Neural crest cell (in vitro differentiated cells): ENCODE data around the gene PURA. TPM values are rescaled to one million over a fixed set of nuclear protein-coding genes. Genes with fewer than 3 reads are reported as not detected.

Source experiments
- DNase-seq: peaks from one replicate; pipeline ENCODE4 v3.0.0; 2021; ENCODE audit warnings: low read depth, mixed read lengths, low spot score
- H3K27ac Mint-ChIP-seq: one replicate; pipeline ENCODE4 v1.8.0; 2021; ENCODE audit warnings: mild to moderate bottlenecking, mixed read lengths; ENCODE audit not compliant: unreplicated experiment
- H3K27me3 Mint-ChIP-seq: 2 replicates; pipeline ENCODE4 v1.8.0; 2021; ENCODE audit warnings: low read depth, mild to moderate bottlenecking, mixed read lengths
- H3K36me3 Mint-ChIP-seq: 2 replicates; pipeline ENCODE4 v1.8.0; 2021; ENCODE audit warnings: low read depth, mild to moderate bottlenecking, mixed read lengths
- H3K4me1 Mint-ChIP-seq: 2 replicates; pipeline ENCODE4 v1.8.0; 2021; ENCODE audit warnings: mixed read lengths
- H3K4me3 Mint-ChIP-seq: one replicate; pipeline ENCODE4 v1.8.0; 2021; ENCODE audit warnings: mild to moderate bottlenecking, mixed read lengths
- H3K9me3 Mint-ChIP-seq: 2 replicates; pipeline ENCODE4 v1.8.0; 2021; ENCODE audit warnings: mixed read lengths
- long read RNA-seq: library from polyadenylated mRNA; unstranded; transcript quantifications from one replicate; pipeline ENCODE4 v2.0.0, GENCODE V29; 2020
- total RNA-seq: library from RNA; stranded (reverse); gene quantifications from 2 replicates; pipeline ENCODE4 v1.2.1, GENCODE V29; 2021
- TF ChIP-seq, protein P1 (sequence below): fragments of 200-600 bp; sonication (generic); conservative IDR thresholded peaks from 2 replicates; pipeline ENCODE4 v1.5.0; 2021; ENCODE audit warnings: antibody characterized with exemption, mild to moderate bottlenecking

PURA gene
- 5.5 and 5.7 TPM in 2 replicates for total RNA-seq
- long read RNA-seq, full-length matches to known transcripts, result 2 of 2 reads
- long read RNA-seq, partial matches to known transcripts, result 0 of 2 reads
- long read RNA-seq, other reads (novel, unspliced or antisense), result 0 of 2 reads

DNA sequence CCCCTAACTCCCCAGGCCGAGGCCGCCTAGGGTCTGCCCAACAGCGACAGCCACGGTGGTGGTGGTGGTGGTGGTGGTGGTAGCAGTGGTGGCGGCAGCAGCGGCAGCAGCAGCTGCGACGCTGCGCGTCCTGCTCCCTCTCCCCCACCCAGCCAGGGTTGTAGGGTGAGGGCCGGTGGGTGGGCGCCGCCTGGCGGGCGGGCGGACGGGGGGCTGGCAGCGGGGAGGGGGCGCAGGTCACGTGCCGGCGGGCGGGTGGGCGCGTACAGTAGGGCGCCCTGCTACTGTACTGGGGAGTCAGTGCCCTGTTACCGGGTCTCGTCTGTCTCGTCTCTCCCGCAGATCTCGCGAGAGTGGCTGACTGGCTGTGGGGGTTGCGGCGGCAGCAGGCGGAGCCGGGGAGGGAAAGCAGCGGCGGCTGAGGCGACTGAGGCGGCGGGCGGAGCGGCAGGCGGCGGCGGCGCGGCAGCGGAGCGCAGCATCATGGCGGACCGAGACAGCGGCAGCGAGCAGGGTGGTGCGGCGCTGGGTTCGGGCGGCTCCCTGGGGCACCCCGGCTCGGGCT is at the start of gene PURA:
TSS of gene PURA (plus strand) at position 411 of the 565 bp plus-strand sequence. CDS start at position 484, 73 bp downstream.
- Mint-ChIP-seq H3K36me3 (peaks cover 4% of the 10 kb centered on the region), H3K9me3 (no peaks in the 10 kb centered on the region), H3K27ac (peak within 1 kb of the TSS; percentile 67), H3K4me3 (peak within 1 kb of the TSS; percentile 95), H3K4me1 (peaks cover 41% of the 10 kb centered on the region), H3K27me3 (peaks cover 81% of the 10 kb centered on the region)
- TF ChIP-seq, protein P1, sequence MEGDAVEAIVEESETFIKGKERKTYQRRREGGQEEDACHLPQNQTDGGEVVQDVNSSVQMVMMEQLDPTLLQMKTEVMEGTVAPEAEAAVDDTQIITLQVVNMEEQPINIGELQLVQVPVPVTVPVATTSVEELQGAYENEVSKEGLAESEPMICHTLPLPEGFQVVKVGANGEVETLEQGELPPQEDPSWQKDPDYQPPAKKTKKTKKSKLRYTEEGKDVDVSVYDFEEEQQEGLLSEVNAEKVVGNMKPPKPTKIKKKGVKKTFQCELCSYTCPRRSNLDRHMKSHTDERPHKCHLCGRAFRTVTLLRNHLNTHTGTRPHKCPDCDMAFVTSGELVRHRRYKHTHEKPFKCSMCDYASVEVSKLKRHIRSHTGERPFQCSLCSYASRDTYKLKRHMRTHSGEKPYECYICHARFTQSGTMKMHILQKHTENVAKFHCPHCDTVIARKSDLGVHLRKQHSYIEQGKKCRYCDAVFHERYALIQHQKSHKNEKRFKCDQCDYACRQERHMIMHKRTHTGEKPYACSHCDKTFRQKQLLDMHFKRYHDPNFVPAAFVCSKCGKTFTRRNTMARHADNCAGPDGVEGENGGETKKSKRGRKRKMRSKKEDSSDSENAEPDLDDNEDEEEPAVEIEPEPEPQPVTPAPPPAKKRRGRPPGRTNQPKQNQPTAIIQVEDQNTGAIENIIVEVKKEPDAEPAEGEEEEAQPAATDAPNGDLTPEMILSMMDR, result peak; percentile 38
- DNase-seq, result peak; percentile 96

GRCh38 chr5:140072812-140073211 is 41.1 kb upstream of the PURA start:
- H3K27me3 Mint-ChIP-seq, result peaks cover 96% of the 10 kb centered on the region
- H3K27ac Mint-ChIP-seq, result no peak overlapping the region
- H3K4me1 Mint-ChIP-seq, result no peaks in the 10 kb centered on the region
- H3K4me3 Mint-ChIP-seq, result no peak overlapping the region
- no peaks in the 10 kb centered on the region for H3K36me3 Mint-ChIP-seq
- no peak for DNase-seq
- no peaks in the 10 kb centered on the region for H3K9me3 Mint-ChIP-seq
- TF ChIP-seq, protein P1, result no peak

DNA sequence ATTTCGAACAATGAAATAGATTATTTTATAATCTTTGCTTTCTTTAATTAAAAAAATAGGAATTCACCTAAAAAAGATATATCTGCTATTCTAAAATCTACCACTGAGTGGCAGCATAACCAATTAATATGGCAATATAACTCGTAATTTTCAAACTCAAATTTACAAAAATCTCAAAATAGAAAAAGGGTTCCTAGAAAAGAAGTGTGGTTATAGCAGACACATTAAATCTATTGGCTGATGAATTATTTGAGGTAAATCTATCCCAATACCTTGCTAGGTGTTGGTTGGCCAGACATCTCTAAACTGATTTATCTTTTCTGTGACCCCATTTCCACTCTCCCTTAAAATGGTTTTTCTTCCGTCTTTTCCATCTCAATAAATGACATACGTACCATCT is 40.6 kb upstream of the PURA start:
- Mint-ChIP-seq H3K4me3 (no peak overlapping the region), H3K4me1 (no peaks in the 10 kb centered on the region)
- no peak for DNase-seq

DNA sequence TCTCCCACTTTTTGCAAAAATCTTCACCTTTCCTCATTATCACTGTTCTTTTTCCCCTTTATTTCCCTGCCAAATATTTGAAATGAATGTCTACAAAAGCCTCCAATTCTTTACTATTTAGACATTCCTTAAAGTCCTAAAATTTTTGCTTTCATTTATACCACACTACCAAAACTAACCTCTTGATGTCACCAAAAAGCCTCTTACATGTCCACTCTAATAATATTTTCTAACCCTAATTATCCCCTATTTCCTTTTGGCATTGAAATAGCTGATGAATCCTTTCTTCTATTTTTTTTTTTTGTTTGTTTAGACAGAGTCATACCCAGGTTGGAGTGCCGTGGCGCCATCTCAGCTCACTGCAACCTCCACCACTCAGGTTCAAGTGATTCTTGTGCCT is 38.5 kb upstream of the PURA start:
- Mint-ChIP-seq H3K36me3 (no peaks in the 10 kb centered on the region), H3K9me3 (no peaks in the 10 kb centered on the region), H3K4me1 (no peaks in the 10 kb centered on the region), H3K27me3 (peaks cover 96% of the 10 kb centered on the region), H3K27ac (no peak overlapping the region), H3K4me3 (no peak overlapping the region)
- TF ChIP-seq, protein P1, result peak; percentile 40
- no peak for DNase-seq

More for the DNA sequence above, 40.6 kb upstream of the PURA start:
- TF ChIP-seq, protein P1, result peak; percentile 89
- no peak overlapping the region for H3K27ac Mint-ChIP-seq
- no peaks in the 10 kb centered on the region for H3K9me3 Mint-ChIP-seq
- H3K27me3 Mint-ChIP-seq, result peaks cover 96% of the 10 kb centered on the region
- no peaks in the 10 kb centered on the region for H3K36me3 Mint-ChIP-seq

GRCh38 chr5:140076142-140076541 is 37.8 kb upstream of the PURA start:
- Mint-ChIP-seq H3K27me3 (peaks cover 96% of the 10 kb centered on the region), H3K9me3 (no peaks in the 10 kb centered on the region), H3K4me1 (no peaks in the 10 kb centered on the region), H3K4me3 (no peak overlapping the region), H3K36me3 (no peaks in the 10 kb centered on the region), H3K27ac (no peak overlapping the region)
- DNase-seq, result no peak
- TF ChIP-seq, protein P1, result no peak
